Tibial artery (tissue), 4 donors: ENCODE data around the gene MLPH.

Experiments used
- DNase-seq, 2 donors: peaks; one replicate each; pipeline ENCODE4 v3.0.0-alpha.2; 2019
- H3K27ac ChIP-seq, 2 donors: fragments of 200-600 bp; sonication (generic) in 1 of 2; 1 replicate in 1 of 2; 2 replicates in 1 of 2; pipeline ENCODE4 v1.5.1; 2018 to 2019; ENCODE audit warnings: mild to moderate bottlenecking in 1 of 2
- H3K27me3 ChIP-seq, 2 donors: fragments of 200-600 bp; sonication (generic) in 1 of 2; one replicate each; pipeline versions ENCODE4 v1.5.1 to v1.6.0; 2016 to 2019
- H3K36me3 ChIP-seq, 3 donors: fragments of 200-600 bp; sonication (generic) in 2 of 3; one replicate each; pipeline ENCODE4 v1.5.1; 2016 to 2019; ENCODE audit warnings: mild to moderate bottlenecking in 2 of 3
- H3K4me1 ChIP-seq, 4 donors: fragments of 200-600 bp; sonication (generic) in 2 of 4; 1 replicate in 3 of 4; 2 replicates in 1 of 4; pipeline ENCODE4 v1.5.1; 2016 to 2019
- H3K4me3 ChIP-seq, 2 donors: fragments of 200-600 bp; sonication (generic) in 1 of 2; 1 replicate in 1 of 2; 2 replicates in 1 of 2; pipeline ENCODE4 v1.5.1; 2018 to 2019; ENCODE audit warnings: mild to moderate bottlenecking in 2 of 2
- H3K9me3 ChIP-seq, 3 donors: fragments of 200-600 bp; sonication (generic) in 1 of 3; one replicate each; pipeline ENCODE4 v1.5.1; 2016 to 2019
- CTCF ChIP-seq, 2 experiments: fragments of 200-600 bp in 1 of 2; fragments of 450-650 bp in 1 of 2; IDR thresholded peaks; one replicate each; pipeline ENCODE4 v1.5.1; 2017 to 2019; ENCODE audit warnings: antibody characterized with exemption in 2 of 2, mild to moderate bottlenecking in 1 of 2, moderate library complexity in 1 of 2
- intact Hi-C: fragments of 100-400 bp; cut with DNase I; formaldehyde crosslinking; loops from one replicate; pipeline ENCODE4 v1.15.0; 2023; ENCODE audit warnings: low total_unique reads

MLPH gene

GRCh38 chr2:237458519-237458918 lies 28.5 kb upstream of the MLPH start:
- peaks cover 0 to 31% (median 20%) of the 10 kb centered on the region in 4 donors for H3K4me1 ChIP-seq
- H3K9me3 ChIP-seq: no peaks in the 10 kb centered on the region
- no peak for DNase-seq
- H3K4me3 ChIP-seq: no peak overlapping the region
- intact Hi-C loops: loop anchor here (5.0 kb wide), 1 partner anchor 36 kb away; no protein-coding TSS in a partner anchor
- H3K36me3 ChIP-seq: no peaks in the 10 kb centered on the region
- no peaks in the 10 kb centered on the region for H3K27me3 ChIP-seq
- H3K27ac ChIP-seq: peak overlapping the region in 1 of 2 donors; percentile 35
- TF ChIP-seq CTCF (IDR thresholded peaks at IDR 0.05): no peak

GRCh38 chr2:237459226-237459625 lies 27.8 kb upstream of the MLPH start:
- peaks cover 0 to 31% (median 20%) of the 10 kb centered on the region in 4 donors for H3K4me1 ChIP-seq
- H3K27me3 ChIP-seq: no peaks in the 10 kb centered on the region
- intact Hi-C loops: loop anchor here (5.0 kb wide), 1 partner anchor 37 kb away; no protein-coding TSS in a partner anchor
- H3K9me3 ChIP-seq: no peaks in the 10 kb centered on the region
- no peak for TF ChIP-seq CTCF (IDR thresholded peaks at IDR 0.05)
- H3K36me3 ChIP-seq: no peaks in the 10 kb centered on the region
- H3K4me3 ChIP-seq: no peak overlapping the region
- no peak for DNase-seq
- H3K27ac ChIP-seq: peak overlapping the region; percentile 6 to 35

DNA sequence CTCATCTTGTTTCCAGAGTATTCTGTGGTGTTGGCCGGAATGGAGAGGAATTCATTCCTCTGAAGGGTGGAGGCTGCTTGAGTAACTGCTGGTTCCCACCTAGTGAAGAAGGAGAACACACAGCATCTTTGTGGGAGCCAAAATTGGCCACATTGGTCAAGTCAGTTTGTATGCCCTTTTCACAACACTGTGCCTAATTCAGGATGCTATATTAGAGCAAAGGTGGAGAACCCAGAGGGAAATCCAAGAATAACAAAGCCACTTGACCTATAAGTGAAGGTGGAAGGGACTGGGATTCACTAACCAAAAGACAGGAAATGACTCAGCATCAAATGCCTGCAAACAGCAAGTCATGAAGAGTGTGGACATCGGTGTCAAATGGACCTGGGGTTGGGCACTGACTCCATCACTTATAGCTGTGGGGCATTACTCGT lies 27.3 kb upstream of the MLPH start:
- no peak for DNase-seq
- intact Hi-C loops: loop anchor here (5.0 kb wide), 1 partner anchor 37 kb away; no protein-coding TSS in a partner anchor
- peaks cover 0 to 31% (median 20%) of the 10 kb centered on the region in 4 donors for H3K4me1 ChIP-seq
- no peaks in the 10 kb centered on the region for H3K27me3 ChIP-seq
- H3K27ac ChIP-seq: peak overlapping the region; percentile 6 to 35
- H3K9me3 ChIP-seq: no peaks in the 10 kb centered on the region
- no peak for TF ChIP-seq CTCF (IDR thresholded peaks at IDR 0.05)
- H3K36me3 ChIP-seq: no peaks in the 10 kb centered on the region
- no peak overlapping the region for H3K4me3 ChIP-seq

- H3K9me3 ChIP-seq: no peaks in the 10 kb centered on the region
- peaks cover 0 to 3% (median 0%) of the 10 kb centered on the region in 4 donors for H3K4me1 ChIP-seq
- H3K4me3 ChIP-seq: no peak overlapping the region
- no peaks in the 10 kb centered on the region for H3K27me3 ChIP-seq
- no peak for TF ChIP-seq CTCF (IDR thresholded peaks at IDR 0.05)
- H3K27ac ChIP-seq: no peak overlapping the region
- no peaks in the 10 kb centered on the region for H3K36me3 ChIP-seq
- no peak for DNase-seq
- intact Hi-C loops: no loop called here
These were observed 22.2 kb upstream of the MLPH start for GRCh38 chr2:237464757-237465391.

DNA sequence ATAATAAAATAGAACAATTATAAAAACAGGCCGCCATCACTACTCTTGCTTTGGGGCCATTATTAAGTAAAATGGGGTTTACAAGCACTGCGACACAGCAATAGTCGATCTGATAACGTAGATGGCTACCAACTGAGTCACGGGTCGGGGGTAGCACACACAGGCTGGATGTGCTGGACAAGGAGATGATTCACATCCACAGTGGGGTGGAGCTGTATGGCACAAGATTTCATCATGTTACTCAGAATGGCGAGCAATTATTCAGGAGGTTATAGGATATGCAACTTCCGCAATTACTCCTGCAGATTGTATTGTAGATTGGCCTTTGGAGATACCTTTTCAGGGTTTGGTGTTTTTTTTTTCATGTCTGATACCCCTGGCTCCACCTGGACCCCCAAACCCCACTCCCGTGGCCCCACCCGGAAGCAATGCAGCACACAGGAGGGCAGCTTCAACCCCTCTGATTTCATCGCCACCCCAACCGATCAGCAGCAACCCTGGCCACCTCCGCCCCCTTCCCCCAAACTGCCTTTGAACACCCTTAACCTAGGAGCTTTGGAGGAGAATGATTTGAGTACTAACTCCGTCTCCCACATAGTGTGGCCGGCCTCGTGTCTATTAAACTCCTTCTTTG lies 21.4 kb upstream of the MLPH start:
- TF ChIP-seq CTCF (IDR thresholded peaks at IDR 0.05): no peak
- no peaks in the 10 kb centered on the region for H3K36me3 ChIP-seq
- H3K9me3 ChIP-seq: no peaks in the 10 kb centered on the region
- H3K4me1 ChIP-seq: no peaks in the 10 kb centered on the region
- no peak overlapping the region for H3K4me3 ChIP-seq
- intact Hi-C loops: no loop called here
- H3K27ac ChIP-seq: no peak overlapping the region
- no peaks in the 10 kb centered on the region for H3K27me3 ChIP-seq
- DNase-seq: no peak
